ENCODE results near the gene VPS52.

GRCh38 chr6:33304216-33304615, 32.5 kb upstream of the VPS52 start:
- no peak for TF ChIP-seq CTCF (IDR thresholded peaks at IDR 0.05)
- TF ChIP-seq POLR2A (IDR thresholded peaks at IDR 0.05) = no peak
- no peak for TF ChIP-seq EP300 (IDR thresholded peaks at IDR 0.05)
